Activated naive CD4-positive, alpha-beta T cell treated with anti-CD3 and anti-CD28 coated beads, Interleukin-2, amount 50 U/mL, for 16 hours (primary cell): ENCODE results near the gene CD300LG.
"Not testable (repeated sequence)": the region's sequence is repeated elsewhere in the genome, so short reads cannot be mapped to it uniquely, and the experiment has no call there.

Source experiments
- DNase-seq: peaks from one replicate; pipeline ENCODE4 v3.0.0-alpha.2; 2020

The CD300LG gene

GRCh38 chr17:43880420-43880991, 33.5 kb downstream of the CD300LG start:
- DNase-seq: peak; percentile 46

GRCh38 chr17:43881181-43881580, 34.2 kb downstream of the CD300LG start:
- DNase-seq: no peak

- DNase-seq: no peak
Observed at GRCh38 chr17:43881758-43882505, 35.0 kb downstream of the CD300LG start.

- DNase-seq: no peak
Observed at GRCh38 chr17:43882761-43883415, 35.9 kb downstream of the CD300LG start.

GRCh38 chr17:43888548-43888947, 41.6 kb downstream of the CD300LG start:
- no peak for DNase-seq

GRCh38 chr17:43890240-43890639, 43.3 kb downstream of the CD300LG start:
- DNase-seq: no peak

GRCh38 chr17:43891851-43892646, 45.1 kb downstream of the CD300LG start:
- DNase-seq: no peak

GRCh38 chr17:43892647-43892952, 45.6 kb downstream of the CD300LG start:
- DNase-seq: no peak

- not testable (repeated sequence) for DNase-seq
Observed at GRCh38 chr17:43894494-43894893, 47.5 kb downstream of the CD300LG start.

- no peak for DNase-seq
Observed at GRCh38 chr17:43897831-43898230, 50.9 kb downstream of the CD300LG start.

- no peak for DNase-seq
Observed at GRCh38 chr17:43898446-43898845, 51.5 kb downstream of the CD300LG start.

- DNase-seq: peak; percentile 88
Observed at GRCh38 chr17:43900183-43900857, 53.3 kb downstream of the CD300LG start.

GRCh38 chr17:43900858-43901754, 54.1 kb downstream of the CD300LG start:
- no peak for DNase-seq

- no peak for DNase-seq
Observed at GRCh38 chr17:43901861-43902589, 55.0 kb downstream of the CD300LG start.

- DNase-seq: no peak
Observed at GRCh38 chr17:43905400-43905984, 58.5 kb downstream of the CD300LG start.

- peak; percentile 51 for DNase-seq
Observed at GRCh38 chr17:43905985-43906852, 59.2 kb downstream of the CD300LG start.

GRCh38 chr17:43906951-43907424, 60.0 kb downstream of the CD300LG start:
- DNase-seq: peak; percentile 33

GRCh38 chr17:43907425-43907981, 60.5 kb downstream of the CD300LG start, which contains the start of gene MPP2:
Gene MPP2 (minus strand): TSS chr17:43907536. CDS start chr17:43904460, 3,076 bp downstream.
- peak; percentile 65 for DNase-seq
